Activated T-helper 1 cell treated with anti-CD3 and anti-CD28 coated beads, Interleukin-12 subunit alpha, Interleukin-12 subunit beta, Interleukin-2, Interleukin-4 antibody, amounts not matched to agents 30 ng/mL and 10 ng/mL and 1 ng/mL, durations not matched to agents 14 hours and 24 hours and 36 hours (primary cell): Measurements from ENCODE around the gene MRO. TPM values are rescaled to one million over a fixed set of nuclear protein-coding genes. Genes with fewer than 3 reads are reported as not detected.
"Not testable (repeated sequence)": the region's sequence is repeated elsewhere in the genome, so short reads cannot be mapped to it uniquely, and the experiment has no call there.

ENCODE experiments used
- DNase-seq: peaks from one replicate; pipeline ENCODE4 v3.0.0; 2021; ENCODE audit warnings: low spot score
- H3K27ac Mint-ChIP-seq: one replicate; pipeline ENCODE4 v1.8.0; 2021; ENCODE audit warnings: mild to moderate bottlenecking, mixed read lengths
- H3K27me3 Mint-ChIP-seq: one replicate; pipeline ENCODE4 v1.8.0; 2022; ENCODE audit warnings: mild to moderate bottlenecking, moderate library complexity, mixed read lengths; ENCODE audit not compliant: insufficient read depth
- H3K36me3 Mint-ChIP-seq: one replicate; pipeline ENCODE4 v1.8.0; 2021; ENCODE audit warnings: low read depth, mixed read lengths
- H3K4me1 Mint-ChIP-seq: one replicate; pipeline ENCODE4 v1.8.0; 2021; ENCODE audit warnings: low read depth, mixed read lengths
- H3K4me3 Mint-ChIP-seq: one replicate; pipeline ENCODE4 v1.8.0; 2021; ENCODE audit warnings: mild to moderate bottlenecking, moderate library complexity, mixed read lengths
- H3K9me3 Mint-ChIP-seq: one replicate; pipeline ENCODE4 v1.8.0; 2021; ENCODE audit warnings: mixed read lengths
- intact Hi-C: fragments of 100-400 bp; cut with micrococcal nuclease; formaldehyde crosslinking; loops from one replicate; pipeline ENCODE4 v1.15.1; 2024
- total RNA-seq: library from RNA; stranded (reverse); gene quantifications from 2 replicates; pipeline ENCODE4 v1.2.3, GENCODE V29; 2022

The MRO gene
- total RNA-seq, 1 donor from 2014 or later = not detected

DNA sequence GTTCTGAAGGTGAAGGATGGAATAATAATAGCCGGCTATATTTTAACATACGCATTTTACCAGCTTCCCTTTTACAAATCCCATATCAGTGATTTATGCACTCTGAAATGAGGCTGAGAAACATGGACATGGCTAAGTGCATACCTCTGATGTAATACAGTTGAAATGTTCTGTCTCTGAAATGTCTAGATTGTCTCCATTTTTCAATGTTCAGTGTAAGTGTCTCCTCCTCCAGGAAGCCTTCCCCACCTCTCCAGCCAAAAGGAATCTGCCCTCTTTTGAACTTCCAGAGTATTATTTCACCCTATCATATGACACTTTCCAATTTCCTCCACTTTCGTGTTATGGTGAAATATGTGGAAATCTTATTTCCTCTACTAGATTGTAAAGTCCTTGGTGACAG is 29.6 kb upstream of the MRO start:
- Mint-ChIP-seq H3K4me3 (no peak overlapping the region), H3K27me3 (peaks cover 6% of the 10 kb centered on the region), H3K36me3 (no peaks in the 10 kb centered on the region), H3K4me1 (no peaks in the 10 kb centered on the region), H3K9me3 (peaks cover 3% of the 10 kb centered on the region), H3K27ac (no peak overlapping the region)
- intact Hi-C loops = no loop called here
- DNase-seq = no peak

DNA sequence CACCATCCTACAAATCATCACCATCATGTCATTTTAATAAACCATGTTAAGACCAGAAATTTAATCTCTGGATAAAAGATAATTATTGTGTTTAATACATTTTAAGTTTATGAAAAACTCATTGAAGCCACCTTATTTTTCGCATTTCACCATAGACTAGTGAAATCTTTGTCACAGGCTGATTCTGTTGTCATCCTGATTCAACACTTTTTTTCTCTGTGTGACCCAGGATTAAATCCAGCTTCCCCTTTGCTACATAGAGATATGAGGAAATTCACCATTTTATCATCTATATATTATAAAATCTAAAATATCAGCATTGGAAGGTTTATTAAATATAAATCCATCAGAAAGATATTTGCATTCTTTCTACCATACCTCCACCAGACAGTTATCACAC is 29.2 kb upstream of the MRO start:
- peaks cover 6% of the 10 kb centered on the region for H3K27me3 Mint-ChIP-seq
- intact Hi-C loops = no loop called here
- DNase-seq = no peak
- no peak overlapping the region for H3K27ac Mint-ChIP-seq
- no peaks in the 10 kb centered on the region for H3K9me3 Mint-ChIP-seq
- no peaks in the 10 kb centered on the region for H3K4me1 Mint-ChIP-seq
- no peaks in the 10 kb centered on the region for H3K36me3 Mint-ChIP-seq
- H3K4me3 Mint-ChIP-seq = no peak overlapping the region

DNA sequence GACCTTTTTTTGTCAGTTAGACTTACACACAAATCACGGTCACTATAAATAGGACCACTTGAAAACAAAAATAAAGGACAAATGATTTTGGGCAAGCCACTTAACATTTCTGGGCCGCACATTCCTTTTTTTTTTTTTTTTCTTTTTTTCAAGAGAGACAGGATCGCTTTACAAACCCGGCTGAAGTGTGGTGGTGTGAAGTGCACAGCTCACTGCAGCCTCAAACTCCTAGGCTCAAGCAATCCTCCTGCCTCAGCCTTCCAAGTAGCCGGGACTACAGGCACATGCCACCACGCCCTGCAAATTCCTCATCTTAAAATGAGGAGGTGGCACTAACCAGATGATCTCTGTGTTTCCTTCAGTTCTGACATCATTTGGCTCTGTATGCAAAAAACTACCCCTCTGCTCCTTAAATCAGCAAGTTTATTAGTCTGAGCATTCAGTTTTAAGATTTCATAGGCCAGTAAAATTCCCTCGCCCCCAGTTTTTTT is 28.3 kb upstream of the MRO start:
- intact Hi-C loops = no loop called here
- H3K9me3 Mint-ChIP-seq = no peaks in the 10 kb centered on the region
- no peak overlapping the region for H3K4me3 Mint-ChIP-seq

DNA sequence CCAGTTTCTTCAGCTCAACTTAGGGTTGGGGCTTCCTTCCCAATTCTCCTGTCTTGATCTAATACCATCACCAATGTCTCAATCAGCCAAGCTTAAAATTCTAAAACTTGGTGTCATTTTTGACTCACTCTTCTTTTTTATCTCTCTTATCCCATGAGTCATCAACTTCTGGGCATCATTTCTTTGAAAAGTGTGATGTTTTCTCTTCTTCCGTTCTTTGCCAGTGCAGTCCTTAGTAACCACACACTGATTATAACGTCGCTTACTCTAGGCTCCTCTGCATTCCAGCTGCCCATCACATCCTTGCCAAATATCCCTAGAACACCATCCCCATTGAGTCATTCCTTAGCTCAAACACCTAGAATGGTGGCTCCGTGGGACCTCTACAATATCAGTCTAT is 27.4 kb upstream of the MRO start:
- no peak overlapping the region for H3K27ac Mint-ChIP-seq
- no peak for DNase-seq
- intact Hi-C loops = no loop called here
- H3K27me3 Mint-ChIP-seq = peaks cover 4% of the 10 kb centered on the region
- H3K9me3 Mint-ChIP-seq = no peaks in the 10 kb centered on the region
- H3K36me3 Mint-ChIP-seq = no peaks in the 10 kb centered on the region
- H3K4me1 Mint-ChIP-seq = no peaks in the 10 kb centered on the region
- no peak overlapping the region for H3K4me3 Mint-ChIP-seq

More for the DNA sequence above, 28.3 kb upstream of the MRO start:
- Mint-ChIP-seq H3K4me1 (no peaks in the 10 kb centered on the region), H3K36me3 (no peaks in the 10 kb centered on the region), H3K27me3 (peaks cover 6% of the 10 kb centered on the region), H3K27ac (no peak overlapping the region)
- DNase-seq = no peak

DNA sequence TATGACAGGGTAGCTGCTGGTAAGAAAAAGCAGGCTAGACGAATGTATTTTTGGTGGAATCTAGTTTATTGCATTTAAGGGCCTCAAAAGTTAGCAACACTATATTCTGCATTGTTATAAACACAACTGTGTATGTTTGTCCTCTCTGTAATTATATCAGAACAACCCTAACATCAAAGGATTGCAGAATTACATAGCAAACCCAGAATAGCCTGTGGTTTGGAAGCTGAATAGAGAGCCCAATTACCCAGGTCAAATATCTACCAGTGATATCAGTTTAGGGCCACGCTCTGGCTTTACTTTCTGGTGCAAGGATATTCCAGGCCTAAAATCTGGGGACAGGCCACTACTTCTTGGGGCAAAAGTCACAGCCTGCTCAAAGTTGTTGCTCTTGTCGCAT is 25.1 kb upstream of the MRO start:
- Mint-ChIP-seq H3K36me3 (no peaks in the 10 kb centered on the region), H3K27ac (no peak overlapping the region), H3K9me3 (no peaks in the 10 kb centered on the region), H3K4me1 (no peaks in the 10 kb centered on the region), H3K27me3 (peaks cover 4% of the 10 kb centered on the region), H3K4me3 (no peak overlapping the region)
- DNase-seq = no peak
- intact Hi-C loops = no loop called here

DNA sequence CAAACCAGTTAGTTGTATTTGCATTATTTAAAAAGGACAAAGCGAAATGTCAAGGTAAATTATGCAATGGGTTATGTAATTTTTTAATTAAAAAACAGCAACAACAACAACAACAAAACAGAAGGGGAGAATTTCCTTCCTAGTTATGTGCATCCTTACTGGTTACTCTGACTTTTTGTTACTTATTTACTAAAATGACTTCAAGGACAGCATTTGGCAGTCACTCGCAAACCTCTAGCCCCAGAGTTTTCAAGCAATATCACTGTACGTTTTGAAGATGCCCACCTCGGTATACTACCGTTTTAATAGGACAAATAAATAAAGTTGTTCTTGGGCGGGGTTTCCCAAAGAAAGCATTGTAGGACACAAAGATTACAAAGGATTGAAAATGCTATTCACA is 24.7 kb upstream of the MRO start:
- Mint-ChIP-seq H3K36me3 (no peaks in the 10 kb centered on the region), H3K4me1 (no peaks in the 10 kb centered on the region), H3K4me3 (no peak overlapping the region), H3K9me3 (no peaks in the 10 kb centered on the region), H3K27me3 (peaks cover 4% of the 10 kb centered on the region), H3K27ac (no peak overlapping the region)
- DNase-seq = no peak
- intact Hi-C loops = no loop called here

DNA sequence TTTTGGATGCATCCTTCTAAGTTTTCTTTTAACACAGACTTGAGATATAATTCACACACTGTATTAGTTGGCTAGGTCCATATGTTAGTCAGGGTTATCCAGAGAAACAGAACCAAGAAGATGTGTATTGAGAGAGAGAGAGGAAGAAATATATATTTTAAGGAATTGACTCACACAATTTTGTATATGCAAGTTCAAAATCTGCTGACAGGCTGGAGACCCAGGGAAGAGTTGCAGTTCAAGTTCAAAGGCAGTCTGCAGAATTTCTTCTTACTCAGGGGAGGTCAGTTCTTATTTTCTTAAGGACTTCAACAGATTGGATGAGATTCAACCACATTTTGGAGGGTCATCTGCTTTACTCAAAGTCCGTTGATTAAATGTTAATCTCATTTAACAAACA is 23.0 kb upstream of the MRO start:
- intact Hi-C loops = no loop called here
- peaks cover 2% of the 10 kb centered on the region for H3K27me3 Mint-ChIP-seq
- H3K36me3 Mint-ChIP-seq = no peaks in the 10 kb centered on the region
- H3K27ac Mint-ChIP-seq = no peak overlapping the region
- no peaks in the 10 kb centered on the region for H3K4me1 Mint-ChIP-seq
- no peak for DNase-seq
- no peaks in the 10 kb centered on the region for H3K9me3 Mint-ChIP-seq
- no peak overlapping the region for H3K4me3 Mint-ChIP-seq

DNA sequence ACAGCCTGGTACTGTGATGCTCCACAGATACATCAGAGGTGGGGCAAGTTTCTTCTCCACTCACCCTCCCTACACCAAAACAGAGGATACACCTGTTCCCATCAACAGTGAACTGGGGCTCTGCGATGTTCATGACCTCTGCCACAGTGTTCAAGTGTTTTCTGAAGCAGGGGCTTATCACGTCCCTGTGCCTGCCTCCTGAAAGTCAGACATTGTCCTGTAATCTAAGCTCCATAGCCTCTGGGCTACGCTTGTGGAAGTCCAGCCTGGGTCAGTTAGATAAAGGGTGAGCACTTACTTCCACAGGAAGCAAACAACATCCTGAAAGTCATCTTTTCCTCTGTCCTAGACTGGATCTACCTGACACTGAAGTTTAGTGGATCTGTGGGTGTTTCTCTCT is 20.2 kb upstream of the MRO start:
- H3K4me3 Mint-ChIP-seq = no peak overlapping the region
- H3K27ac Mint-ChIP-seq = no peak overlapping the region
- intact Hi-C loops = no loop called here
- H3K36me3 Mint-ChIP-seq = no peaks in the 10 kb centered on the region
- H3K9me3 Mint-ChIP-seq = no peaks in the 10 kb centered on the region
- H3K27me3 Mint-ChIP-seq = peaks cover 2% of the 10 kb centered on the region
- no peak for DNase-seq
- H3K4me1 Mint-ChIP-seq = no peaks in the 10 kb centered on the region

DNA sequence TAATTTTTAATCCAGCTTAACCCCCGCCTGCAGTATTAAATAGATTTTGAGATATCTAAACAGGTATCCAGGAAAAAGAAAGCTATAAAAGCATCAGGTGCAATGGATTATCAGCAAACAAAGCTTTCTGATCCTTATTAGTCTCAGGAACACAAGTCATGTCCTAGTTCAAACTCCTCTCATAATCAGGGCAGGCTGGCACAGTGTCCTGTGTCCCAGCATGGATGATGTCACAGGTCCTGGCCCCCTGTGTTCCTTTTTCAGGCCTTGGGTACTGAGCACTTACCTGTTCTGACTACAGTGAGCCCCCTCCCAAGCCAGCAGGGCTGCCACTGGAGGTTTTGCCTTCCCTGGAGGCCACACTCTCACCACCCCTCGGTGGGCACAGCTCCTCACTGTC is 19.5 kb upstream of the MRO start:
- no peak for DNase-seq
- no peaks in the 10 kb centered on the region for H3K4me1 Mint-ChIP-seq
- no peak overlapping the region for H3K27ac Mint-ChIP-seq
- no peaks in the 10 kb centered on the region for H3K9me3 Mint-ChIP-seq
- peaks cover 2% of the 10 kb centered on the region for H3K27me3 Mint-ChIP-seq
- no peaks in the 10 kb centered on the region for H3K36me3 Mint-ChIP-seq
- intact Hi-C loops = no loop called here
- no peak overlapping the region for H3K4me3 Mint-ChIP-seq

DNA sequence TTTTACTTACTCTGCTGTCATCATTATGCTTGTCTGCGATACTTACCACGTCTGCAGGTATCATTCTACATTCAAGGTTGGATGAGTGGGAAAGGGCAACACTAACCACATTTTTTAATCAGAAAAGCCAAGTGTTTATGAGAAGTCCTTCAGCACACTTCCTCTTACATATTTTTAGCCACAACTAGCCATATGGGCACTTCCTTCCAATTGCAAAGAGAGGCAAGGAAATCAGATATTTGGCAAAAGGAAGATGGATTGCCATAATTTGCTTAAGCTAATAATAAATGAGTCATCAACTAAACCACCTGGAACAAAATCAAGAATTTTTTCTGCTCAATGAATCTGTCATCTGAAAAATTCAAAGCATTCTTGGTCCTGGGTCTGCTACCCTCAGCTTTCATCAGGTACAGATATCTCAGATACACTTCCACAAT is 16.7 kb upstream of the MRO start:
- Mint-ChIP-seq H3K36me3 (no peaks in the 10 kb centered on the region), H3K4me3 (no peak overlapping the region), H3K27me3 (peaks cover 2% of the 10 kb centered on the region), H3K27ac (no peak overlapping the region), H3K4me1 (no peaks in the 10 kb centered on the region), H3K9me3 (no peaks in the 10 kb centered on the region)
- intact Hi-C loops = no loop called here
- no peak for DNase-seq

DNA sequence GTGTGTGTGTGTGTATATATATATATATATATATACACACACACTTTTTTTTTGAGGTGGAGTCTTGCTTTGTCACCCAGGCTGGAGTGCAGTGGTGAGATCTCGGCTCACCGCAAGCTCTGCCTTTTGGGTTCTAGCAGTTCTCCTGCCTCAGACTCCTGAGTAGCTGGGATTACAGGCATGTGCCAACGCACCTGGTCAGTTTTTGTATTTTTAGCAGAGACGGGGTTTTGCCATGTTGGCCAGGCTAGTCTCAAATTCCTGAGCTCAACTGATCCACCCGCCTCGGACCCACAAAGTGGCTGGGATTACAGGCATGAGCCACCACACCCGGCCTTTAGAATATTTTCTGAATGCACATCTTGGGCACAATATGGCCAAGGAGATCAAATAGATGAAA is 13.7 kb upstream of the MRO start:
- H3K27ac Mint-ChIP-seq, intact Hi-C loops, H3K4me3 Mint-ChIP-seq, H3K27me3 Mint-ChIP-seq, H3K4me1 Mint-ChIP-seq, H3K9me3 Mint-ChIP-seq, H3K36me3 Mint-ChIP-seq, DNase-seq: not testable (repeated sequence)

DNA sequence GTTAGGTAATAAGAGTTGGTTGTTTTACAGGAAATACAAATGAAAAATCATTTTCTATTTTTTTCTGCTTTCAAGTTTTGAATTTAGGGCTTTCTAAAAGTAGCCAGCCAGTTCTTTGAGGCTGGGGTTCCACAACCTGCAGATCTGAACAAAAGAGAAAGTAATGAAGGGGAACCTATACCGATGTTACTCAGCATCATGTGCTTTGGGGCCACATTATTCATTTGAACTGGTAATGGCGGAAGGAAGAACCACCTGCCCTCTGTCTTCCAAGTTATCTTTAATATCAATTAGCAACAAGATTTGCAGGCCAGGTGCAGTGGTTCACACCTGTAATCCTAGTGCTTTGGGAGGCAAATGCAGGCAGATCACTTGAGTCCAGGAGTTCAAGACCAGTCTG is 12.9 kb upstream of the MRO start:
- DNase-seq = no peak
- no peaks in the 10 kb centered on the region for H3K9me3 Mint-ChIP-seq
- H3K27ac Mint-ChIP-seq = no peak overlapping the region
- H3K4me1 Mint-ChIP-seq = no peaks in the 10 kb centered on the region
- peaks cover 2% of the 10 kb centered on the region for H3K27me3 Mint-ChIP-seq
- H3K4me3 Mint-ChIP-seq = no peak overlapping the region
- H3K36me3 Mint-ChIP-seq = no peaks in the 10 kb centered on the region
- intact Hi-C loops = no loop called here

DNA sequence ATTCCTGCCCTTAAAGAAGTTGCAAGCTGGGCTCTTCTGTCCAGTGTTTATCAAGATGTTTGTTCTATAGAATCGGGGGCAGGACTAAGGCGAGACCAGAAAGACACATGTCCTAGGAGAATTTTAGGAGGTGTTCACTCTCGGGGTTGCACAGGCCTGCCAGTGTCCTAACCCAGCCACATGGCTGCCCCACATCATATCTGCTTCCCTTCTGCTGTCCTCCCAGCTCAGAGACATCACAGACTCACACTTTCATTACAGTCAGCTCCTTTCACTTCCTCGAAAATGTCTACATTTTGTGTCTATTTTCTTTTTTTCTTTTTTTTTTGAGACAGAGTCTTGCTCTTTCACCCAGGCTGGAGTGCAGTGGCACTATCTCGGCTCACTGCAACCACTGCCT is 10.7 kb upstream of the MRO start:
- no peaks in the 10 kb centered on the region for H3K9me3 Mint-ChIP-seq
- intact Hi-C loops = no loop called here

DNA sequence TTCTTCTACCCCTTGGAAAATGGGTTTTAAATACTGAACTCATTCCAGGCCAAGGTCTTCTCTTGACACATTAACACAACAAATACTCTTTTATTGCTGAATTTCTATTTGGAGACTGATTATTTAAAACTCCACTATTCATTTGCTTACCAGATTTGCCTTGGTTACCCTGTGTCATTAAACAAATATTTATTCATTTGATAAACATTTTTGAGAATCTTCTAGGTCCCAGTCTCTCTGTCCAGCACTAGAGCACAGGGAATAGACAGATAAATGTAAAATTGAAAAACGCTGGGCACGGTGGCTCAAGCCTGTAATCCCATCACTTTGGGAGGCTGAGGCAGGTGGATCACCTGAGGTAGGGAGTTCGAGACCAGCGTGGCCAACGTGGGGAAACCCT is 9.8 kb upstream of the MRO start:
- no peak overlapping the region for H3K27ac Mint-ChIP-seq
- intact Hi-C loops = no loop called here
- H3K4me3 Mint-ChIP-seq = no peak overlapping the region
- DNase-seq = no peak
- no peaks in the 10 kb centered on the region for H3K27me3 Mint-ChIP-seq
- no peaks in the 10 kb centered on the region for H3K4me1 Mint-ChIP-seq
- H3K36me3 Mint-ChIP-seq = no peaks in the 10 kb centered on the region
- H3K9me3 Mint-ChIP-seq = no peaks in the 10 kb centered on the region

More for the DNA sequence above, 10.7 kb upstream of the MRO start:
- Mint-ChIP-seq H3K36me3 (no peaks in the 10 kb centered on the region), H3K4me1 (no peaks in the 10 kb centered on the region), H3K27ac (no peak overlapping the region), H3K4me3 (no peak overlapping the region), H3K27me3 (no peaks in the 10 kb centered on the region)
- no peak for DNase-seq
